K562 (cell line): ENCODE data around the gene L3HYPDH. TPM values are rescaled to one million over a fixed set of nuclear protein-coding genes. Genes with fewer than 3 reads are reported as not detected.
A peak's percentile ranks its signal among the peaks of the same experiment; 100 is the strongest.

ENCODE experiments used
- BRD4 ChIP-seq: fragments of 200-600 bp; sonication (generic); IDR thresholded peaks from 2 replicates; pipeline ENCODE4 v1.6.1; 2017; ENCODE audit warnings: inconsistent platforms
- DMBX1 ChIP-seq: fragments of 250-450 bp; sonication (Bioruptor Pico); IDR thresholded peaks from 2 replicates; pipeline ENCODE4 v1.8.0; 2022; ENCODE audit warnings: inconsistent platforms, mild to moderate bottlenecking, moderate library complexity, borderline replicate concordance
- EP400 ChIP-seq: fragments of 450-650 bp; IDR thresholded peaks from 2 replicates; pipeline ENCODE4 v1.6.1; 2017; ENCODE audit warnings: antibody characterized with exemption, mild to moderate bottlenecking, moderate library complexity
- GABPB2 ChIP-seq: fragments of 250-450 bp; sonication (Bioruptor Pico); conservative IDR thresholded peaks from 2 replicates; pipeline ENCODE4 v1.5.1; 2021; ENCODE audit warnings: mild to moderate bottlenecking
- GTF2E2 ChIP-seq: fragments of 200-800 bp; sonication (Bioruptor generic); IDR thresholded peaks from 2 replicates; pipeline ENCODE4 v1.6.1; 2016; ENCODE audit warnings: missing genetic modification characterization, missing compliant biosample characterization
- HNRNPH1 ChIP-seq: fragments of 200-400 bp; formaldehyde crosslinking; optimal IDR thresholded peaks from 2 replicates; pipeline ENCODE3; 2017; ENCODE audit warnings: low read depth, mild to moderate bottlenecking, low read length, moderate library complexity
- MTF1 ChIP-seq: fragments of 250-450 bp; sonication (Bioruptor Pico); IDR thresholded peaks from 2 replicates; pipeline ENCODE4 v1.9.0; 2021; ENCODE audit warnings: moderate library complexity, mild to moderate bottlenecking, inconsistent platforms, borderline replicate concordance
- NR1H2 ChIP-seq: sonication (generic); formaldehyde crosslinking; IDR thresholded peaks from 2 replicates; pipeline ENCODE4 v1.4.0; 2020; ENCODE audit warnings: mild to moderate bottlenecking, missing genetic modification reagents
- POLR3A ChIP-seq: IDR thresholded peaks from 2 replicates; pipeline ENCODE4 v1.6.1; 2011; ENCODE audit warnings: borderline replicate concordance, mild to moderate bottlenecking, moderate library complexity; ENCODE audit not compliant: insufficient read length, insufficient read depth; ENCODE audit errors: extremely low read depth
- PRPF4 ChIP-seq: fragments of 200-400 bp; formaldehyde crosslinking; IDR thresholded peaks from one replicate; pipeline ENCODE4 v1.6.1; 2017; ENCODE audit warnings: low read length, low read depth, mild to moderate bottlenecking; ENCODE audit not compliant: insufficient read depth, poor library complexity, severe bottlenecking
- RFX7 ChIP-seq: fragments of 250-450 bp; sonication (Bioruptor Pico); IDR thresholded peaks from 2 replicates; pipeline ENCODE4 v1.5.1; 2021; ENCODE audit warnings: mild to moderate bottlenecking
- RNF2 ChIP-seq: sonication (generic); IDR thresholded peaks from 2 replicates; pipeline ENCODE4 v1.6.1; 2016
- SMARCB1 ChIP-seq: IDR thresholded peaks from 2 replicates; pipeline ENCODE4 v1.6.1; 2011; ENCODE audit warnings: improper control_type of control experiment, low read depth; ENCODE audit not compliant: insufficient read length
- STAG1 ChIP-seq: sonication (generic); formaldehyde crosslinking; IDR thresholded peaks from 2 replicates; pipeline ENCODE4 v1.5.0; 2020; ENCODE audit warnings: missing genetic modification reagents, borderline replicate concordance
- STAT5A ChIP-seq: IDR thresholded peaks from 2 replicates; pipeline ENCODE4 v1.6.1; 2012; ENCODE audit warnings: low read length, inconsistent platforms, borderline replicate concordance
- STAT5B ChIP-seq: fragments of 250-450 bp; sonication (Bioruptor Pico); IDR thresholded peaks from 2 replicates; pipeline ENCODE4 v1.8.0; 2021; ENCODE audit warnings: mild to moderate bottlenecking, inconsistent platforms
- ZC3H8 ChIP-seq: fragments of 450-650 bp; IDR thresholded peaks from 2 replicates; pipeline ENCODE4 v1.6.1; 2017
- ZNF121 ChIP-seq: sonication (generic); formaldehyde crosslinking; conservative IDR thresholded peaks from 2 replicates; pipeline ENCODE4 v1.8.0; 2022; ENCODE audit warnings: missing genetic modification reagents
- ZNF24 ChIP-seq: fragments of 450-650 bp; IDR thresholded peaks from 2 replicates; pipeline ENCODE4 v1.6.1; 2016
- ZNF589 ChIP-seq: fragments of 200-800 bp; sonication (Bioruptor generic); IDR thresholded peaks from 2 replicates; pipeline ENCODE4 v1.6.1; 2016; ENCODE audit warnings: low read depth, missing genetic modification characterization, missing compliant biosample characterization
- ZNF699 ChIP-seq: fragments of 250-450 bp; sonication (Bioruptor Pico); IDR thresholded peaks from 2 replicates; pipeline ENCODE4 v1.8.0; 2021; ENCODE audit warnings: mild to moderate bottlenecking, moderate library complexity; ENCODE audit not compliant: insufficient replicate concordance
- ZNF740 ChIP-seq, 3 experiments: fragments of 200-800 bp in 1 of 3; sonication (Bioruptor generic) in 1 of 3; sonication (generic) in 1 of 3; formaldehyde crosslinking in 1 of 3; IDR thresholded peaks; 2 replicates each; pipeline versions ENCODE4 v1.6.1 to v1.8.0; 2016 to 2022; ENCODE audit warnings: mild to moderate bottlenecking in 2 of 3, missing compliant biosample characterization in 2 of 3, missing genetic modification characterization in 2 of 3, missing genetic modification reagents in 1 of 3
- polyA plus RNA-seq, 8 experiments: library from polyadenylated mRNA; depleted of rRNA in 4 of 8; stranded (reverse) in 5 of 8; unstranded in 3 of 8; fragments of >200 nt; fragmentation: Nextera tagmentation in 2 of 8; fragmentation: Illumina TruSeq in 1 of 8; extraction: Ambion mirVana in 2 of 8; extraction: Trizol in 1 of 8; gene quantifications; 2 replicates each; pipeline versions ENCODE4 v1.2.1 to v1.2.3, GENCODE V29; 2011 to 2014; ENCODE audit warnings: inconsistent platforms in 1 of 8, missing spikeins in 1 of 8
- total RNA-seq, 7 experiments: library from RNA; depleted of rRNA in 6 of 7; stranded (reverse); fragments of >200 nt in 6 of 7; fragmentation: Illumina TruSeq in 2 of 7; extraction: Trizol in 2 of 7; gene quantifications; 2 replicates each; pipeline versions ENCODE4 v1.2.1 to v1.2.3, GENCODE V29; 2011 to 2021; ENCODE audit warnings: low replicate concordance in 1 of 7
- TF ChIP-seq, protein P1 (sequence below): fragments of 250-450 bp; sonication (Bioruptor Pico); IDR thresholded peaks from 2 replicates; pipeline ENCODE4 v1.4.0; 2020; ENCODE audit warnings: mild to moderate bottlenecking, moderate library complexity
- TF ChIP-seq, protein P2 (sequence below): fragments of 250-450 bp; sonication (Bioruptor Pico); IDR thresholded peaks from 2 replicates; pipeline ENCODE4 v1.8.0; 2022; ENCODE audit warnings: inconsistent platforms, mild to moderate bottlenecking, moderate library complexity, borderline replicate concordance

Gene L3HYPDH
- total and polyA plus RNA-seq, 9 of the 15 experiments (the other 6 are each of a cell fraction or from before 2014, with no cell fraction given), result 12.8 to 36.5 (median 19.3) TPM

- TF ChIP-seq ZNF121 (CRISPR knock-in tag) (no peak; the same call in 1 of the 2 replicates), STAG1 (no peak), HNRNPH1 (peak; percentile 40), MTF1 (CRISPR knock-in tag) (no peak), ZNF24 (no peak), ZNF740 (CRISPR knock-in tag; IDR thresholded peaks at IDR 0.05) (peak; percentile 63), ZNF740 (tag; IDR thresholded peaks at IDR 0.05) (no peak), POLR3A (no peak), BRD4 (no peak; the same call in 1 of the 2 replicates), NR1H2 (CRISPR knock-in tag) (0 out of 2 replicates have a peak, but pooled peaks have one; percentile 67), GABPB2 (CRISPR knock-in tag) (no peak), RNF2 (peak; percentile 75), EP400 (peak; percentile 98), ZC3H8 (no peak), ZNF699 (no peak), ZNF589 (CRISPR knock-in tag) (no peak), PRPF4 (peak; percentile 45), GTF2E2 (tag) (no peak), RFX7 (CRISPR knock-in tag) (no peak), STAT5B (CRISPR knock-in tag) (no peak), SMARCB1 (no peak), STAT5A (no peak), DMBX1 (CRISPR knock-in tag) (no peak)
- TF ChIP-seq, protein P1, sequence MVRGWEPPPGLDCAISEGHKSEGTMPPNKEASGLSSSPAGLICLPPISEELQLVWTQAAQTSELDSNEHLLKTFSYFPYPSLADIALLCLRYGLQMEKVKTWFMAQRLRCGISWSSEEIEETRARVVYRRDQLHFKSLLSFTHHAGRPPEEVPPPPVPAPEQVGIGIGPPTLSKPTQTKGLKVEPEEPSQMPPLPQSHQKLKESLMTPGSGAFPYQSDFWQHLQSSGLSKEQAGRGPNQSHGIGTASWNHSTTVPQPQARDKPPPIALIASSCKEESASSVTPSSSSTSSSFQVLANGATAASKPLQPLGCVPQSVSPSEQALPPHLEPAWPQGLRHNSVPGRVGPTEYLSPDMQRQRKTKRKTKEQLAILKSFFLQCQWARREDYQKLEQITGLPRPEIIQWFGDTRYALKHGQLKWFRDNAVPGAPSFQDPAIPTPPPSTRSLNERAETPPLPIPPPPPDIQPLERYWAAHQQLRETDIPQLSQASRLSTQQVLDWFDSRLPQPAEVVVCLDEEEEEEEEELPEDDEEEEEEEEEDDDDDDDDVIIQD (CRISPR knock-in tag), result no peak
- TF ChIP-seq, protein P2, sequence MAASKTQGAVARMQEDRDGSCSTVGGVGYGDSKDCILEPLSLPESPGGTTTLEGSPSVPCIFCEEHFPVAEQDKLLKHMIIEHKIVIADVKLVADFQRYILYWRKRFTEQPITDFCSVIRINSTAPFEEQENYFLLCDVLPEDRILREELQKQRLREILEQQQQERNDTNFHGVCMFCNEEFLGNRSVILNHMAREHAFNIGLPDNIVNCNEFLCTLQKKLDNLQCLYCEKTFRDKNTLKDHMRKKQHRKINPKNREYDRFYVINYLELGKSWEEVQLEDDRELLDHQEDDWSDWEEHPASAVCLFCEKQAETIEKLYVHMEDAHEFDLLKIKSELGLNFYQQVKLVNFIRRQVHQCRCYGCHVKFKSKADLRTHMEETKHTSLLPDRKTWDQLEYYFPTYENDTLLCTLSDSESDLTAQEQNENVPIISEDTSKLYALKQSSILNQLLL (CRISPR knock-in tag), result no peak
Observed at GRCh38 chr14:59483819-59484638, at the start of gene L3HYPDH, which contains the start of gene JKAMP (continued).
